Esophagus muscularis mucosa (tissue), 3 donors: ENCODE measurements around the gene GABPB2.
A peak's percentile ranks its signal among the peaks of the same experiment; 100 is the strongest.

Experiments
- POLR2A ChIP-seq: fragments of 450-650 bp; IDR thresholded peaks from one replicate; pipeline ENCODE4 v1.6.1; 2017; ENCODE audit warnings: antibody characterized with exemption, moderate library complexity, mild to moderate bottlenecking, low read depth
- TF ChIP-seq, protein P1 (sequence below), 3 experiments: fragments of 200-600 bp in 2 of 3; fragments of 450-650 bp in 1 of 3; sonication (generic) in 2 of 3; IDR thresholded peaks; one replicate each; pipeline ENCODE4 v1.5.1; 2017 to 2019; ENCODE audit warnings: antibody characterized with exemption in 3 of 3, mild to moderate bottlenecking in 2 of 3, moderate library complexity in 1 of 3

DNA sequence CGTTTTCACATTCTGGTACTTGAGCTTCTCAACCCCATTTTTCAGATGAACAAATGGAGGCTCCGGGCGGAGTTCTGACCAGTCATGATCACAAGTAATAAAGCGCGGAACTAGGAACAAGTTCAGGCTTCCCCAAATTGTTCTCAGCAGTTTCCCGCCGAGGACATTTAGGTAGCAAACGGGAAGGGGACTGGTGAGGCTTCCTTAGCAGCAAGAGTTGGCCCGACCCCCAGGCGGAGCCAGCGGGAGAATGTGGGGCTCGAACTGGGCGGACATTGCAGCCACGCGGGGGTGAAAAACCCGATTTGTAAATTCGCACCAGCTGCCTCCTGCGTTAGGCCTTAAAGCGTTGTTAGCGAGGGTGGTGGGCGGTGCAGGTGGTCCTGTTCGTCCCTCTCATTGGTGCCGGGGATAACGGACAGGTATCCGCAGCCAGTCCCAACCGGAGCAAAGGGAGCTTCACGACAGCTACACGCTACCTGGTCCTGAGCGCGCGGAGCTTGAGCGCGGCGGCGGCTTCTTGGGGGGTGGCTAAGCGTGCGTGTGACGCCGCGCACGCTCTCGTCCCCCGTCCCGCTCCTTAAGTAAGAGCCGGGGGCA, 60.5 kb downstream of the GABPB2 start:
- TF ChIP-seq POLR2A: no peak
- TF ChIP-seq, protein P1, sequence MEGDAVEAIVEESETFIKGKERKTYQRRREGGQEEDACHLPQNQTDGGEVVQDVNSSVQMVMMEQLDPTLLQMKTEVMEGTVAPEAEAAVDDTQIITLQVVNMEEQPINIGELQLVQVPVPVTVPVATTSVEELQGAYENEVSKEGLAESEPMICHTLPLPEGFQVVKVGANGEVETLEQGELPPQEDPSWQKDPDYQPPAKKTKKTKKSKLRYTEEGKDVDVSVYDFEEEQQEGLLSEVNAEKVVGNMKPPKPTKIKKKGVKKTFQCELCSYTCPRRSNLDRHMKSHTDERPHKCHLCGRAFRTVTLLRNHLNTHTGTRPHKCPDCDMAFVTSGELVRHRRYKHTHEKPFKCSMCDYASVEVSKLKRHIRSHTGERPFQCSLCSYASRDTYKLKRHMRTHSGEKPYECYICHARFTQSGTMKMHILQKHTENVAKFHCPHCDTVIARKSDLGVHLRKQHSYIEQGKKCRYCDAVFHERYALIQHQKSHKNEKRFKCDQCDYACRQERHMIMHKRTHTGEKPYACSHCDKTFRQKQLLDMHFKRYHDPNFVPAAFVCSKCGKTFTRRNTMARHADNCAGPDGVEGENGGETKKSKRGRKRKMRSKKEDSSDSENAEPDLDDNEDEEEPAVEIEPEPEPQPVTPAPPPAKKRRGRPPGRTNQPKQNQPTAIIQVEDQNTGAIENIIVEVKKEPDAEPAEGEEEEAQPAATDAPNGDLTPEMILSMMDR (IDR thresholded peaks at IDR 0.05): peak in 2 of 3 experiments; percentile 9 to 16
